IPS-20b (cell line): ENCODE data around the gene PODXL.

Experiments used
- H3K27ac ChIP-seq: one replicate; pipeline ENCODE4 v1.5.1; 2013; ENCODE audit warnings: low read length
- H3K27me3 ChIP-seq: 2 replicates; pipeline ENCODE4 v1.6.1; 2013; ENCODE audit warnings: mild to moderate bottlenecking, low read length, inconsistent platforms; ENCODE audit not compliant: insufficient read depth
- H3K36me3 ChIP-seq: 2 replicates; pipeline ENCODE4 v1.6.1; 2013; ENCODE audit warnings: low read depth, mild to moderate bottlenecking, inconsistent platforms, low read length, moderate library complexity; ENCODE audit not compliant: insufficient read depth
- H3K4me1 ChIP-seq: 2 replicates; pipeline ENCODE4 v1.6.1; 2013; ENCODE audit warnings: mild to moderate bottlenecking, control low read depth, inconsistent platforms, low read length, moderate library complexity; ENCODE audit not compliant: insufficient read depth
- H3K4me3 ChIP-seq: 2 replicates; pipeline ENCODE4 v1.5.1; 2013; ENCODE audit warnings: mild to moderate bottlenecking, low read length, inconsistent platforms
- H3K9ac ChIP-seq: 2 replicates; pipeline ENCODE4 v1.6.1; 2013; ENCODE audit warnings: low read depth, mild to moderate bottlenecking, inconsistent platforms, low read length, moderate library complexity
- H3K9me3 ChIP-seq: 2 replicates; pipeline ENCODE4 v1.6.1; 2013; ENCODE audit warnings: mild to moderate bottlenecking, low read depth, low read length, inconsistent platforms; ENCODE audit not compliant: insufficient read depth

PODXL gene

GRCh38 chr7:131587315-131587923, 31.0 kb upstream of the PODXL start:
- H3K27me3 ChIP-seq = no peaks in the 10 kb centered on the region
- H3K27ac ChIP-seq = no peak overlapping the region
- no peak overlapping the region for H3K9ac ChIP-seq
- H3K9me3 ChIP-seq = no peaks in the 10 kb centered on the region
- H3K36me3 ChIP-seq = no peaks in the 10 kb centered on the region
- peaks cover 5% of the 10 kb centered on the region for H3K4me1 ChIP-seq
- no peak overlapping the region for H3K4me3 ChIP-seq

DNA sequence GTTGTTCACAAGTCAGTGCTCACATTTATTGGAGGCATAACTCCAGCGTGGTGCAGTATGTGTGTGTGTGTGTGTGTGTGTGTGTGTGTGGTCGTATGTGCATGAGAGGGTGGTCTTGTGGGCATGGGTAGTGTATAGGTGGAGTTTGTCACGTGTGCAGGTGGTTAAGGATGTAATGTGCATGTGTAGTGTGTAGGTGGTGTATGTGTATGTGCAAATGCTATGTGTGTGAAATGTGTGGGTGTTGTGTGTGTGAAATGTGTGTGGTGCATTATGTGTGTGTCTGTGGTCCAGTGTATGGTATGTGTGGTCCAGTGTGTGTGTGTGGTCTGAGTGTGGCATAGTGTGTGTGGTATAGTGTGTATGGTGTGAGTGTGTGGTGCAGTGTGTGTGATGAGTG, 30.3 kb upstream of the PODXL start:
- Histone ChIP-seq H3K4me3 (no peak overlapping the region), H3K27ac (no peak overlapping the region), H3K9me3 (no peaks in the 10 kb centered on the region), H3K9ac (no peak overlapping the region), H3K36me3 (no peaks in the 10 kb centered on the region), H3K4me1 (peaks cover 3% of the 10 kb centered on the region), H3K27me3 (no peaks in the 10 kb centered on the region)

- Histone ChIP-seq H3K4me1 (no peaks in the 10 kb centered on the region; the same call in 1 of the 2 replicates), H3K4me3 (no peak overlapping the region), H3K9ac (no peak overlapping the region; the same call in 1 of the 2 replicates), H3K27ac (no peak overlapping the region), H3K27me3 (no peaks in the 10 kb centered on the region), H3K9me3 (no peaks in the 10 kb centered on the region), H3K36me3 (no peaks in the 10 kb centered on the region)
These were observed 29.8 kb upstream of the PODXL start for GRCh38 chr7:131586259-131586658.

DNA sequence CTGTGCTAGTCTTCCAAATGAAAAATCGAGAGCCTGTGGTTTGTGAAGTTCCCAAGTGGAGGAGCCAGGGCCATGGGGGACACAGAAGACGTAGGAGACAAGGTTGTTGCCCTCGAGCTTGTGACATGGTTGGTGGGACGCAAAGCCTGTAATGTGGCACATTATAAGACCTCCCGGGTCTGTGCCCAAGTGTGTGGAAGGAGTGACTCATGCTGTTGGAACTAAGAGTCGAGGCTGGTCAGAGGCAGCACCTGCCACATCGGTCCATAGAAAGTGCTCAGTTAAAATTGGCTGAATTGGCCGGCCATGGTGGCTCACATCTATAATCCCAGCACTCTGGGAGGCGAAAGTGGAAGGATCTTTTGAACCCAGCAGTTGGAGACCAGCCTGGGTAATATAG, 27.0 kb upstream of the PODXL start:
- H3K27me3 ChIP-seq = no peaks in the 10 kb centered on the region
- no peaks in the 10 kb centered on the region for H3K9me3 ChIP-seq
- H3K9ac ChIP-seq = no peak overlapping the region
- no peaks in the 10 kb centered on the region; the same call in 1 of the 2 replicates for H3K4me1 ChIP-seq
- no peaks in the 10 kb centered on the region for H3K36me3 ChIP-seq
- H3K27ac ChIP-seq = no peak overlapping the region
- no peak overlapping the region for H3K4me3 ChIP-seq

- H3K9me3 ChIP-seq = no peaks in the 10 kb centered on the region
- no peak overlapping the region for H3K4me3 ChIP-seq
- H3K27me3 ChIP-seq = no peaks in the 10 kb centered on the region
- H3K27ac ChIP-seq = no peak overlapping the region
- H3K4me1 ChIP-seq = no peaks in the 10 kb centered on the region; the same call in 1 of the 2 replicates
- H3K36me3 ChIP-seq = no peaks in the 10 kb centered on the region
- peak overlapping the region; percentile 24; the same call in 1 of the 2 replicates for H3K9ac ChIP-seq
These were observed 25.0 kb upstream of the PODXL start for GRCh38 chr7:131581241-131582051.

GRCh38 chr7:131578602-131579001, 22.2 kb upstream of the PODXL start:
- Histone ChIP-seq H3K4me1 (no peaks in the 10 kb centered on the region), H3K27ac (no peak overlapping the region), H3K36me3 (no peaks in the 10 kb centered on the region), H3K9me3 (no peaks in the 10 kb centered on the region), H3K4me3 (no peak overlapping the region), H3K27me3 (no peaks in the 10 kb centered on the region), H3K9ac (no peak overlapping the region)

DNA sequence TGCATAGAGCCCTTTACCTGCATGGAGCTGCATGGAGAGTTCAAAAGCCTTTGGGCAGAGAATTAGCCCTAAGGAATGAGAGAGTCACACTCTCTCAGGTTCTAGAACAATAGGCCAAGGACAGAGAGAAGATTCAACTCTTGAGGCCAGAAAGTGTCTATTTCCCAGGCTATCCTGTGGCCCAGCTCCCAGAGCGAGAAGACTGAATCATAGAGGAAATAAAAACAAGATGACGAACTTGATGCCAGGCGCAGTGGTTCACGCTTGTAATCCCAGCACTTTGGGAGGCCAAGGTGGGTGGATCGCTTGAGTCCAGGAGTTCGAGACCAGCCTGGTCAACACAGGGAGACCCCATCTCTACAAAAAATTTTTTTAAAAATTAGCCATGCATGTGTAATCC, 18.3 kb upstream of the PODXL start:
- no peak overlapping the region for H3K9ac ChIP-seq
- H3K4me3 ChIP-seq = no peak overlapping the region
- no peak overlapping the region for H3K27ac ChIP-seq
- H3K36me3 ChIP-seq = no peaks in the 10 kb centered on the region
- no peaks in the 10 kb centered on the region for H3K9me3 ChIP-seq
- no peaks in the 10 kb centered on the region for H3K27me3 ChIP-seq
- H3K4me1 ChIP-seq = no peaks in the 10 kb centered on the region

DNA sequence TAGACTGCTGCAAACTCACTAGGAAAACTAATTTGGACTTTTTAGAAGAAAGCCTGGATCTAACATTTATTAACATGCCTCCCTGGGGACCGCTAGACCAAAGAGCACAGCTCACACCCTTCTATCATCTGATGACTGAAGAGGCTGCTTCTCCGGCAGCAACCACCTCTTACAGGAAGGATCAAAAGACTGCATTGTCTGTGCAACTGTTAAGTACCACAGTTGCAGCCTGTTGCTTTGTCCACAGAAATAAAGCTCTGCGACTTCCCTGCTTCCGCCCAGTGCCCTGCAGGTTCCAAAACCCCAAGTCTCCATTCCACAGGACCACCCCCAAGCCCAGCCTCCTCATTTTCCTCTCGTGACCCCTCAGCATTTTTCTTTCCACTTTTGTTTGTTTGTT, 14.0 kb upstream of the PODXL start:
- no peaks in the 10 kb centered on the region for H3K36me3 ChIP-seq
- no peaks in the 10 kb centered on the region for H3K27me3 ChIP-seq
- H3K4me1 ChIP-seq = peaks cover 8% of the 10 kb centered on the region; the same call in 1 of the 2 replicates
- no peak overlapping the region for H3K27ac ChIP-seq
- no peaks in the 10 kb centered on the region for H3K9me3 ChIP-seq
- no peak overlapping the region for H3K4me3 ChIP-seq
- no peak overlapping the region for H3K9ac ChIP-seq

- no peak overlapping the region for H3K27ac ChIP-seq
- H3K9ac ChIP-seq = no peak overlapping the region
- no peak overlapping the region for H3K4me3 ChIP-seq
- peaks cover 8% of the 10 kb centered on the region; the same call in 1 of the 2 replicates for H3K4me1 ChIP-seq
- no peaks in the 10 kb centered on the region for H3K27me3 ChIP-seq
- no peaks in the 10 kb centered on the region for H3K36me3 ChIP-seq
- no peaks in the 10 kb centered on the region for H3K9me3 ChIP-seq
These were observed 12.5 kb upstream of the PODXL start for GRCh38 chr7:131568970-131569369.

GRCh38 chr7:131568510-131568909, 12.1 kb upstream of the PODXL start:
- H3K27ac ChIP-seq = no peak overlapping the region
- H3K9me3 ChIP-seq = no peaks in the 10 kb centered on the region
- peaks cover 8% of the 10 kb centered on the region; the same call in 1 of the 2 replicates for H3K4me1 ChIP-seq
- no peaks in the 10 kb centered on the region for H3K27me3 ChIP-seq
- H3K4me3 ChIP-seq = no peak overlapping the region
- no peak overlapping the region for H3K9ac ChIP-seq
- no peaks in the 10 kb centered on the region for H3K36me3 ChIP-seq

DNA sequence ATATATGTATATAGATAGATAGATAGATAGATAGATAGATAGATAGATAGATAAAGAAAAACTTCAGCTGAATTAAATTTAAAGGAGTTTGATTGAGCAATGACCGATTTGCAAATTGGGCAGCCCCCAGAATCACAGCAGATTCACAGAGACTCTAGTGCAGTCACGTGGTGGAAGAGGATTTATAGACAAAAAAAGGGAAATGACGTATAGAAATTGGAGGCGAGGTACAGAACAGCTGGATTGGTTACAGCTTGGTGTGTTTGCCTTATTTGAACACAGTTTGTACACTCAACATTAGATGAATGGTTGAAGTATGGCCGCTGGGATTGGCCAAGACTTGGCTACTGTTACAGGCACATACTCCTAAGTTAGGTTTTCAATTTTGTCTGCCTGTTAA, 8.2 kb upstream of the PODXL start:
- no peak overlapping the region for H3K27ac ChIP-seq
- no peaks in the 10 kb centered on the region for H3K9me3 ChIP-seq
- no peaks in the 10 kb centered on the region for H3K36me3 ChIP-seq
- no peak overlapping the region for H3K9ac ChIP-seq
- peaks cover 8% of the 10 kb centered on the region; the same call in 1 of the 2 replicates for H3K4me1 ChIP-seq
- no peak overlapping the region for H3K4me3 ChIP-seq
- H3K27me3 ChIP-seq = no peaks in the 10 kb centered on the region

GRCh38 chr7:131563918-131564317, 7.5 kb upstream of the PODXL start:
- Histone ChIP-seq H3K4me3 (no peak overlapping the region), H3K27me3 (no peaks in the 10 kb centered on the region), H3K27ac (no peak overlapping the region), H3K4me1 (peaks cover 5% of the 10 kb centered on the region; the same call in 1 of the 2 replicates), H3K9me3 (no peaks in the 10 kb centered on the region), H3K36me3 (no peaks in the 10 kb centered on the region), H3K9ac (no peak overlapping the region)
